ENCODE measurements around the gene BCAS1. TPM values are rescaled to one million over a fixed set of nuclear protein-coding genes. Genes with fewer than 3 reads are reported as not detected.

Gene BCAS1
- total RNA-seq, 1 donor: under 0.01 TPM

DNA sequence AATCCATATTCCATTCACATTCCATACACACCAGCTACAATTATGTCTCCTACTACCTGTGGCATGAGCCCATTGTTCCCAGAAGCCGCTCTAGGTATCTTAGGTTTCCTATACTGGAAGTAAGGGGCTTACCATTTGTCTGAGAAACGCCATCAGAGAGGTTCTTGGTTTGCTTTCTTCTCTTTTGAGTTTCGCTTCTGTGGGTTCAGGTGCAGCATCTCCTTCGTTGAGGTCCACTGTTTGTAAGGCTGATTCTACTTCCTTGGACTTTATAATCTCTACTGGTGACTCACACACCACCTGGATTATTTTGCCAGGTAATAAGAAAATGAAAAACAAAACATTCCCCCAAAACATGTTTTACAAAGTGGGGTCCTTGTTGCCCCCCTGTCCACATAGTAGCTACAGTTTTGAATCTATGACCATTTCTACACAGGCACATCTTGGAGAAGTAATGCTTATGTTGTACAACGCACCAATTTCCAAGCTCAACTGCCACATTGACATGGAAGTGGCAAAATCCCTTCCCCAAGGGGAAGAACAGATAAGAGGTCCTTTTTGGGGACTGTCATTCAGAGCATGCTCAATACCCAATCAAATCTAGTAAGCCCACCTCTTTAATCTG, 103.5 kb downstream of the BCAS1 start:
- H3K4me3 ChIP-seq (ENCODE audit: low read depth, low read length): no peak overlapping the region
- DNase-seq (ENCODE audit: low read depth): no peak
- TF ChIP-seq CTCF (IDR thresholded peaks at IDR 0.05; ENCODE audit: insufficient read depth, low read depth, low read length): no peak

DNA sequence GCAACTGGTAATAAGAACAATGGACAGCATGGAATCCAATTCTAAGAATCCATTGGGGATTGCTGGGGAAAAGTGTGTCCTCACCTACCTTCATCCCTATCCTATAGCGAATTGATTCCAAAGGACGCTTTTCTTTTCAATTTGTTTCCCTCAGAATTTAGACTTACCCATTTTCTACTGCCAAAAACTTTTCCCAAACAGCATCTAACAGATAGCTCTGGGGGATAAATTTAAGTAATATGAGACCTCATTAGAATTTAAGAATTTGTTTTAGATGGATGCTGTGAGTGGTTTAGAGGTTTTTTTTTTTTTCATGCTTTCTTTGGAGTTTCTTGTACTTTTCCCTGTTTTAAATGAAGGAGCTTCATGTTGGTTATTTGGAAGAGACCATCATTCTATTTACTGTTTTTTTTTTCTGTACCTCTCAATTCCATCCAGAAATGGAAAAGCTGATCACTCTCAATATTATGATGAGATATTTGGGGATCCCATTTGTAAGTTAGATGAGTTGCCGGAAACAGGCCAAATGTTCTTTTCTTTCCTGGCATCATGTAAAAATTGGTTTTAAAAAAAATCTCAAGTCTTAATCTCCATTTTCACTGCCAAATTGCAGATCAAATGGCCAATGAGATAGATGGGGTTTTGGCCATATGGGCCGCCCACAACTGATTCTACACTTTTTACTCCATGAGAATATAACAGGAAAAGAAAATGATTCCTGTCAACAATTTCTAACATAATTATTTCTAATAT, 105.7 kb downstream of the BCAS1 start:
- no peak for TF ChIP-seq CTCF (IDR thresholded peaks at IDR 0.05; ENCODE audit: insufficient read depth, low read depth, low read length)
- DNase-seq (ENCODE audit: low read depth): no peak
- no peak overlapping the region for H3K4me3 ChIP-seq (ENCODE audit: low read depth, low read length)

- no peak for TF ChIP-seq CTCF (IDR thresholded peaks at IDR 0.05; ENCODE audit: insufficient read depth, low read depth, low read length)
- H3K4me3 ChIP-seq (ENCODE audit: low read depth, low read length): no peak overlapping the region
- DNase-seq (ENCODE audit: low read depth): no peak
Measured at GRCh38 chr20:53964067-53964466, 106.3 kb downstream of the BCAS1 start.

- no peak for TF ChIP-seq CTCF (IDR thresholded peaks at IDR 0.05; ENCODE audit: insufficient read depth, low read depth, low read length)
- DNase-seq (ENCODE audit: low read depth): no peak
- no peak overlapping the region for H3K4me3 ChIP-seq (ENCODE audit: low read depth, low read length)
Measured at GRCh38 chr20:53963635-53964034, 106.8 kb downstream of the BCAS1 start.

DNA sequence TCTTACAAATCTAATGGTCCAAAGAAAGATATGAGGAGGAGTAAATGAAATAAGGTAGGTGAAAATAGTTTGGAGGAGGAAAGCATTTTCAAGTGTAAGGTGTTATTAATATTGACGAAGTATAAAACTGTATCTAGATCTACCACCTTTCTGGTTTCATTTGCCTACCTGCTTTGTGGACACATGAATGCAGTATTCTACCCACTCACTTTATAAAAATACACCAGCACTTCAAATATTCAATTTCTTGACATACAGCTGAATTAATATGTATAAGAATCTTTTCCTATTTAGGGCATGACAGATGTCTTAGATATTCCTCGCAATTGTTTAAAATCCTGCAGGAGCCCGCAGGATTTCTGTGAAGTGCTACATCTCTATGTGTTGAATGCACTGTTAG, 108.0 kb downstream of the BCAS1 start:
- TF ChIP-seq CTCF (IDR thresholded peaks at IDR 0.05; ENCODE audit: insufficient read depth, low read depth, low read length): no peak
- H3K4me3 ChIP-seq (ENCODE audit: low read depth, low read length): no peak overlapping the region
- no peak for DNase-seq (ENCODE audit: low read depth)

GRCh38 chr20:53961527-53961926, 108.9 kb downstream of the BCAS1 start:
- TF ChIP-seq CTCF (IDR thresholded peaks at IDR 0.05; ENCODE audit: insufficient read depth, low read depth, low read length): no peak
- no peak overlapping the region for H3K4me3 ChIP-seq (ENCODE audit: low read depth, low read length)
- DNase-seq (ENCODE audit: low read depth): peak; percentile 17
